Measurements from ENCODE around the gene SRF. TPM values are rescaled to one million over a fixed set of nuclear protein-coding genes. Genes with fewer than 3 reads are reported as not detected.

The SRF gene
- total RNA-seq, 1 experiment from 2014 or later = 25.4 TPM

- H3K4me2 ChIP-seq = no peak overlapping the region
- POLR2A ChIA-PET (ENCODE audit: unreplicated experiment) = no interaction called here
- no peaks in the 10 kb centered on the region for H3K9me3 ChIP-seq (ENCODE audit: insufficient read depth, low read depth)
- H3K27ac ChIP-seq = no peak overlapping the region
- no peaks in the 10 kb centered on the region for H3K79me2 ChIP-seq (ENCODE audit: low read depth)
- CTCF ChIA-PET = no interaction called here
- no peaks in the 10 kb centered on the region for H3K9me2 ChIP-seq (ENCODE audit: insufficient read depth)
- H3K4me3 ChIP-seq = no peak overlapping the region
- no TSS peak for BruUV-seq (replicated peaks)
- no peak overlapping the region for H2AFZ ChIP-seq
- no peaks in the 10 kb centered on the region for H3F3A ChIP-seq (ENCODE audit: insufficient read depth, low read depth)
- H3K27me3 ChIP-seq (ENCODE audit: insufficient read depth, low read depth) = no peaks in the 10 kb centered on the region
- intact Hi-C loops (cut with micrococcal nuclease; ENCODE audit: unreplicated experiment) = no loop called here
- no peak for DNase-seq
- H3K4me1 ChIP-seq (replicated peaks; ENCODE audit: insufficient read depth) = no peaks in the 10 kb centered on the region
- TF ChIP-seq CTCF (conservative IDR thresholded peaks at IDR 0.05) (no peak), EZH2 (IDR thresholded peaks at IDR 0.05; ENCODE audit: low read depth) (no peak)
- no peaks in the 10 kb centered on the region for H4K20me1 ChIP-seq (ENCODE audit: insufficient read depth)
- H3K36me3 ChIP-seq (ENCODE audit: low read depth) = no peaks in the 10 kb centered on the region
Observed at GRCh38 chr6:43213431-43213830, 42.4 kb downstream of the SRF start.

- no peaks in the 10 kb centered on the region for H4K20me1 ChIP-seq (ENCODE audit: insufficient read depth)
- BruUV-seq (replicated peaks) = no TSS peak
- intact Hi-C loops (cut with micrococcal nuclease; ENCODE audit: unreplicated experiment) = no loop called here
- H3K9me2 ChIP-seq (ENCODE audit: insufficient read depth) = no peaks in the 10 kb centered on the region
- ChIA-PET POLR2A (ENCODE audit: unreplicated experiment) (no interaction called here), CTCF (no interaction called here)
- H3K4me3 ChIP-seq = no peak overlapping the region
- H3K4me2 ChIP-seq = no peak overlapping the region
- H2AFZ ChIP-seq = no peak overlapping the region
- no peaks in the 10 kb centered on the region for H3F3A ChIP-seq (ENCODE audit: insufficient read depth, low read depth)
- no peaks in the 10 kb centered on the region for H3K9me3 ChIP-seq (ENCODE audit: insufficient read depth, low read depth)
- no peaks in the 10 kb centered on the region for H3K27me3 ChIP-seq (ENCODE audit: insufficient read depth, low read depth)
- no peak overlapping the region for H3K27ac ChIP-seq
- H3K79me2 ChIP-seq (ENCODE audit: low read depth) = no peaks in the 10 kb centered on the region
- no peaks in the 10 kb centered on the region for H3K36me3 ChIP-seq (ENCODE audit: low read depth)
- no peaks in the 10 kb centered on the region for H3K4me1 ChIP-seq (replicated peaks; ENCODE audit: insufficient read depth)
- no peak for DNase-seq
- no peak for TF ChIP-seq CTCF (conservative IDR thresholded peaks at IDR 0.05)
- TF ChIP-seq EZH2 (IDR thresholded peaks at IDR 0.05; ENCODE audit: low read depth) = no peak
Observed at GRCh38 chr6:43215066-43215465, 44.0 kb downstream of the SRF start.

GRCh38 chr6:43216200-43216599 lies 45.1 kb downstream of the SRF start:
- TF ChIP-seq CTCF (conservative IDR thresholded peaks at IDR 0.05) (no peak), EZH2 (IDR thresholded peaks at IDR 0.05; ENCODE audit: low read depth) (no peak)
- no peak for DNase-seq
- Histone ChIP-seq H3K9me2 (ENCODE audit: insufficient read depth) (no peaks in the 10 kb centered on the region), H3K4me1 (replicated peaks; ENCODE audit: insufficient read depth) (no peaks in the 10 kb centered on the region), H4K20me1 (ENCODE audit: insufficient read depth) (no peaks in the 10 kb centered on the region), H3F3A (ENCODE audit: insufficient read depth, low read depth) (no peaks in the 10 kb centered on the region), H3K4me2 (no peak overlapping the region), H3K79me2 (ENCODE audit: low read depth) (no peaks in the 10 kb centered on the region), H3K27ac (no peak overlapping the region), H2AFZ (no peak overlapping the region), H3K9me3 (ENCODE audit: insufficient read depth, low read depth) (no peaks in the 10 kb centered on the region), H3K4me3 (no peak overlapping the region), H3K27me3 (ENCODE audit: insufficient read depth, low read depth) (no peaks in the 10 kb centered on the region), H3K36me3 (ENCODE audit: low read depth) (no peaks in the 10 kb centered on the region)
- intact Hi-C loops (cut with micrococcal nuclease; ENCODE audit: unreplicated experiment) = no loop called here
- ChIA-PET CTCF (no interaction called here), POLR2A (ENCODE audit: unreplicated experiment) (no interaction called here)
- no TSS peak for BruUV-seq (replicated peaks)
